K562 (cell line): Measurements from ENCODE around the gene GGA3. TPM values are rescaled to one million over a fixed set of nuclear protein-coding genes. Genes with fewer than 3 reads are reported as not detected.

Experiments used
- BCOR ChIP-seq: fragments of 450-650 bp; IDR thresholded peaks from 2 replicates; pipeline ENCODE4 v1.6.1; 2016
- BDP1 ChIP-seq: IDR thresholded peaks from 3 replicates; pipeline ENCODE4 v1.6.1; 2011; ENCODE audit not compliant: insufficient read length, insufficient read depth
- CREM ChIP-seq: IDR thresholded peaks from 2 replicates; pipeline ENCODE4 v1.6.1; 2014; ENCODE audit warnings: antibody characterized with exemption, low read depth
- DPF2 ChIP-seq: fragments of 450-650 bp; IDR thresholded peaks from 2 replicates; pipeline ENCODE4 v1.6.1; 2016
- FOSL1 ChIP-seq: fragments of 200-800 bp; sonication (Bioruptor generic); conservative IDR thresholded peaks from 2 replicates; pipeline ENCODE4 v1.6.1; 2016; ENCODE audit warnings: missing genetic modification characterization, missing compliant biosample characterization
- HDAC2 ChIP-seq: fragments of 450-650 bp; IDR thresholded peaks from 2 replicates; pipeline ENCODE4 v1.6.1; 2016; ENCODE audit warnings: mild to moderate bottlenecking
- JUN ChIP-seq, 2 experiments: sonication (generic) in 1 of 2; formaldehyde crosslinking in 1 of 2; IDR thresholded peaks; 2 replicates each; pipeline versions ENCODE4 v1.6.1 to v1.8.0; 2012 to 2022; ENCODE audit warnings: borderline replicate concordance in 2 of 2, mild to moderate bottlenecking in 2 of 2, improper control_type of control experiment in 1 of 2, low read depth in 1 of 2, low read length in 1 of 2, missing genetic modification reagents in 1 of 2
- LCOR ChIP-seq: sonication (generic); formaldehyde crosslinking; IDR thresholded peaks from 2 replicates; pipeline ENCODE4 v1.8.0; 2022; ENCODE audit warnings: mild to moderate bottlenecking, missing genetic modification reagents
- MAZ ChIP-seq, 2 experiments: fragments of 450-650 bp in 1 of 2; sonication (generic) in 1 of 2; formaldehyde crosslinking; IDR thresholded peaks in 1 of 2; conservative IDR thresholded peaks in 1 of 2; 2 replicates each; pipeline versions ENCODE4 v1.4.0 to v1.5.0; 2020; ENCODE audit warnings: mild to moderate bottlenecking in 1 of 2, missing genetic modification reagents in 1 of 2
- NFATC3 ChIP-seq: fragments of 450-650 bp; IDR thresholded peaks from 2 replicates; pipeline ENCODE4 v1.6.1; 2017; ENCODE audit warnings: mild to moderate bottlenecking
- POLR2H ChIP-seq: IDR thresholded peaks from 2 replicates; pipeline ENCODE4 v1.6.1; 2016; ENCODE audit warnings: missing genetic modification characterization, low read depth, mild to moderate bottlenecking, control low read depth, missing compliant biosample characterization, moderate library complexity
- RBM15 ChIP-seq: fragments of 200-400 bp; formaldehyde crosslinking; IDR thresholded peaks from 2 replicates; pipeline ENCODE4 v1.6.1; 2018; ENCODE audit warnings: mild to moderate bottlenecking, low read length, moderate library complexity; ENCODE audit not compliant: insufficient read depth
- RCOR1 ChIP-seq, 2 experiments: IDR thresholded peaks; 2 replicates each; pipeline ENCODE4 v1.6.1; 2012; ENCODE audit warnings: low read depth in 2 of 2, low read length in 2 of 2, borderline replicate concordance in 1 of 2, improper control_type of control experiment in 1 of 2
- SIRT6 ChIP-seq: IDR thresholded peaks from one replicate; pipeline ENCODE4 v1.6.1; 2012; ENCODE audit warnings: low read depth, mild to moderate bottlenecking, control low read depth, inconsistent platforms, low read length, moderate library complexity
- SREBF2 ChIP-seq: sonication (generic); formaldehyde crosslinking; IDR thresholded peaks from 2 replicates; pipeline ENCODE4 v1.4.0; 2020; ENCODE audit warnings: mild to moderate bottlenecking, missing genetic modification reagents
- ZNF384 ChIP-seq: IDR thresholded peaks from 2 replicates; pipeline ENCODE4 v1.6.1; 2012; ENCODE audit warnings: low read depth, low read length, improper control_type of control experiment
- polyA plus RNA-seq, 8 experiments: library from polyadenylated mRNA; depleted of rRNA in 4 of 8; stranded (reverse) in 5 of 8; unstranded in 3 of 8; fragments of >200 nt; fragmentation: Nextera tagmentation in 2 of 8; fragmentation: Illumina TruSeq in 1 of 8; extraction: Ambion mirVana in 2 of 8; extraction: Trizol in 1 of 8; gene quantifications; 2 replicates each; pipeline versions ENCODE4 v1.2.1 to v1.2.3, GENCODE V29; 2011 to 2014; ENCODE audit warnings: inconsistent platforms in 1 of 8, missing spikeins in 1 of 8
- total RNA-seq, 7 experiments: library from RNA; depleted of rRNA in 6 of 7; stranded (reverse); fragments of >200 nt in 6 of 7; fragmentation: Illumina TruSeq in 2 of 7; extraction: Trizol in 2 of 7; gene quantifications; 2 replicates each; pipeline versions ENCODE4 v1.2.1 to v1.2.3, GENCODE V29; 2011 to 2021; ENCODE audit warnings: low replicate concordance in 1 of 7
- TF ChIP-seq, protein P1 (sequence below): IDR thresholded peaks from 2 replicates; pipeline ENCODE4 v1.6.1; 2014; ENCODE audit warnings: antibody characterized with exemption
- TF ChIP-seq, protein P2 (sequence below): fragments of 450-650 bp; IDR thresholded peaks from 2 replicates; pipeline ENCODE4 v1.6.1; 2016; ENCODE audit warnings: missing biosample characterization, missing genetic modification characterization
- TF ChIP-seq, protein P3 (sequence below), 2 experiments: fragments of 450-650 bp; IDR thresholded peaks; 2 replicates each; pipeline ENCODE4 v1.6.1; 2016; ENCODE audit warnings: mild to moderate bottlenecking in 2 of 2, borderline replicate concordance in 1 of 2, low read depth in 1 of 2, moderate library complexity in 1 of 2

GGA3 gene
- total and polyA plus RNA-seq, 9 of the 15 experiments (the other 6 are each of a cell fraction or from before 2014, with no cell fraction given): 5.7 to 64.9 (median 25.4) TPM

DNA sequence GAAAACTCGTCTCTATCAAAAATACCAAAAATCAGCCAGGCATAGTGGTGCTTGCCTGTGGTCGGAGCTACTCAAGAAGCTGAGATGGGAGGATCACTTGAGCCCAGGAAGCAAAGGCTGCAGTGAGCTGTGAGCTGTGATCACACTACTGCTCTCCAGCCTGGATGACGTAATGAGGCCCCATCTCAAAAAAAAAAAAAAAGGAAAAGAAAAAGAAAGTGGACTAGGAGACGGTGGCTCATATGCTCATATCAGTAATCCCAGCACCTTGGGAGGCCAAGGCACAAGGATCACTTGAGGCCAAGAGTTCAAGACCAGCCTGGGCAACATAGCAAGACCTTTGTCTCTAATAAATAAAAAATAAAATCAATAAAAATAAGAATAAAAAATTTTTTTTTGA is 69.8 kb downstream of the GGA3 start (continued):
- TF ChIP-seq, protein P1, sequence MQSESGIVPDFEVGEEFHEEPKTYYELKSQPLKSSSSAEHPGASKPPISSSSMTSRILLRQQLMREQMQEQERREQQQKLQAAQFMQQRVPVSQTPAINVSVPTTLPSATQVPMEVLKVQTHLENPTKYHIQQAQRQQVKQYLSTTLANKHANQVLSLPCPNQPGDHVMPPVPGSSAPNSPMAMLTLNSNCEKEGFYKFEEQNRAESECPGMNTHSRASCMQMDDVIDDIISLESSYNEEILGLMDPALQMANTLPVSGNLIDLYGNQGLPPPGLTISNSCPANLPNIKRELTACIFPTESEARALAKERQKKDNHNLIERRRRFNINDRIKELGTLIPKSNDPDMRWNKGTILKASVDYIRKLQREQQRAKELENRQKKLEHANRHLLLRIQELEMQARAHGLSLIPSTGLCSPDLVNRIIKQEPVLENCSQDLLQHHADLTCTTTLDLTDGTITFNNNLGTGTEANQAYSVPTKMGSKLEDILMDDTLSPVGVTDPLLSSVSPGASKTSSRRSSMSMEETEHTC: no peak
- no peak for TF ChIP-seq SIRT6
- TF ChIP-seq FOSL1 (tag): 0 out of 2 replicates have a peak, but pooled peaks have one; percentile 35
- peak in 1 of 2 experiments; percentile 78; a peak in 2 of 4 replicates for TF ChIP-seq RCOR1 (IDR thresholded peaks at IDR 0.05; ENCODE audit: borderline replicate concordance in 1 of 2, low read depth in 2 of 2, low read length in 2 of 2)
- no peak for TF ChIP-seq BDP1
- TF ChIP-seq, protein P2, sequence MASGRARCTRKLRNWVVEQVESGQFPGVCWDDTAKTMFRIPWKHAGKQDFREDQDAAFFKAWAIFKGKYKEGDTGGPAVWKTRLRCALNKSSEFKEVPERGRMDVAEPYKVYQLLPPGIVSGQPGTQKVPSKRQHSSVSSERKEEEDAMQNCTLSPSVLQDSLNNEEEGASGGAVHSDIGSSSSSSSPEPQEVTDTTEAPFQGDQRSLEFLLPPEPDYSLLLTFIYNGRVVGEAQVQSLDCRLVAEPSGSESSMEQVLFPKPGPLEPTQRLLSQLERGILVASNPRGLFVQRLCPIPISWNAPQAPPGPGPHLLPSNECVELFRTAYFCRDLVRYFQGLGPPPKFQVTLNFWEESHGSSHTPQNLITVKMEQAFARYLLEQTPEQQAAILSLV (tag): 0 out of 2 replicates have a peak, but pooled peaks have one; percentile 43
- TF ChIP-seq JUN (IDR thresholded peaks at IDR 0.05; ENCODE audit: borderline replicate concordance, low read depth, low read length): peak; percentile 73
- no peak for TF ChIP-seq JUN (CRISPR knock-in tag; IDR thresholded peaks at IDR 0.05; ENCODE audit: borderline replicate concordance)
- TF ChIP-seq, protein P3, sequence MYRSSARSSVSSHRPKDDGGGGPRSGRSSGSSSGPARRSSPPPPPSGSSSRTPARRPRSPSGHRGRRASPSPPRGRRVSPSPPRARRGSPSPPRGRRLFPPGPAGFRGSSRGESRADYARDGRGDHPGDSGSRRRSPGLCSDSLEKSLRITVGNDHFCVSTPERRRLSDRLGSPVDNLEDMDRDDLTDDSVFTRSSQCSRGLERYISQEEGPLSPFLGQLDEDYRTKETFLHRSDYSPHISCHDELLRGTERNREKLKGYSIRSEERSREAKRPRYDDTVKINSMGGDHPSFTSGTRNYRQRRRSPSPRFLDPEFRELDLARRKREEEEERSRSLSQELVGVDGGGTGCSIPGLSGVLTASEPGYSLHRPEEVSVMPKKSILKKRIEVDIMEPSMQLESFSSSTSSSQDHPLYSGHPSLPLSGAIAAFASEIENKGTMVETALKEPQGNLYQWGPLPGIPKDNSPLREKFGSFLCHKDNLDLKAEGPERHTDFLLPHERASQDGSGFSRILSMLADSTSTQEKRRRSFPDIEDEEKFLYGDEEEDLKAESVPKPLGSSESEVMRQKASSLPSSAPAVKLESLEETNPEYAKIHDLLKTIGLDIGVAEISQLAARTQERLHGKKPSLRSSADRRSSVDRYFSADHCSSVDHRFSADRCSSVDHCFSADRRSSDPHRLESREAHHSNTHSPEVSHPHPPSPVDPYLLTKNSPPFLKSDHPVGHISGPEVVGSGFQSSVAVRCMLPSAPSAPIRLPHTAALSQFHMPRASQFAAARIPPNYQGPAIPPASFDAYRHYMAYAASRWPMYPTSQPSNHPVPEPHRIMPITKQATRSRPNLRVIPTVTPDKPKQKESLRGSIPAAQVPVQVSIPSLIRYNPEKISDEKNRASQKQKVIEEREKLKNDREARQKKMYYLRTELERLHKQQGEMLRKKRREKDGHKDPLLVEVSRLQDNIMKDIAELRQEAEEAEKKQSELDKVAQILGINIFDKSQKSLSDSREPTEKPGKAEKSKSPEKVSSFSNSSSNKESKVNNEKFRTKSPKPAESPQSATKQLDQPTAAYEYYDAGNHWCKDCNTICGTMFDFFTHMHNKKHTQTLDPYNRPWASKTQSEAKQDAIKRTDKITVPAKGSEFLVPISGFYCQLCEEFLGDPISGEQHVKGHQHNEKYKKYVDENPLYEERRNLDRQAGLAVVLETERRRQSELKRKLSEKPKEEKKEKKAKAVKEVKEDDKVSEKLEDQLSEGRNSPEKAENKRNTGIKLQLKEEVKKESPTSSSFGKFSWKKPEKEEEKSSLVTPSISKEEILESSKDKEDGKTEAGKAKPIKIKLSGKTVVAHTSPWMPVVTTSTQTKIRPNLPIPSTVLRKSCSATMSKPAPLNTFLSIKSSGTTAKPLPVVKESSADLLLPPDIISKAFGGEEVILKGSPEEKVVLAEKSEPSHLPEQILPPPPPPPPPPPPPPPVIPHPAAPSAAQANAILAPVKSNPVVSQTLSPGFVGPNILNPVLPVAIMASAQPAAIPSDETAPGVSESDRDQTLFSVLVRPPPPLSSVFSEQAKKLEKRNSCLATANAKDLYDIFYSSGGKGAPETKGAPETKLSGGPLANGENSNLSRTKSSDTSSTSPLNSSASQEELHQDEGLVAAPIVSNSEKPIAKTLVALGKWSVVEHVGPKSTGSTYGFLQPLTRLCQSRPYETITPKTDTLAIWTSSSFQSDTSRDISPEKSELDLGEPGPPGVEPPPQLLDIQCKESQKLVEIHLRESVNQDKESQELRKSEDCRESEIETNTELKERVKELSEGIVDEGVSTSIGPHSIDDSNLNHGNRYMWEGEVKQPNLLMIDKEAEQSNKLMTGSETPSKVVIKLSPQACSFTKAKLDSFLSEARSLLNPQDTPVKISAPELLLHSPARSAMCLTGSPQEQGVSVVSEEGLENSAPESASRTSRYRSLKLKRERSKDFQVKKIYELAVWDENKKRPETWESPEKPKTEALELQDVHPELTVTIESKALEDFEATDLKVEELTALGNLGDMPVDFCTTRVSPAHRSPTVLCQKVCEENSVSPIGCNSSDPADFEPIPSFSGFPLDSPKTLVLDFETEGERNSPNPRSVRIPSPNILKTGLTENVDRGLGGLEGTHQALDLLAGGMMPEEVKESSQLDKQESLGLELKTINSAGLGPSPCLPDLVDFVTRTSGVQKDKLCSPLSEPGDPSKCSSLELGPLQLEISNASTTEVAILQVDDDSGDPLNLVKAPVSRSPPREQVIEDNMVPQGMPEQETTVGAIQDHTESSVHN (IDR thresholded peaks at IDR 0.05; ENCODE audit: borderline replicate concordance in 1 of 2, low read depth in 1 of 2): 0 out of 4 replicates have a peak, but pooled peaks of 1 of the 2 experiments have one; percentile 23
- no peak for TF ChIP-seq LCOR
- TF ChIP-seq POLR2H: peak; percentile 37; the same call in 1 of the 2 replicates
- no peak for TF ChIP-seq NFATC3
- no peak for TF ChIP-seq RBM15
- TF ChIP-seq SREBF2 (CRISPR knock-in tag): no peak
- peak; percentile 71 for TF ChIP-seq CREM
- TF ChIP-seq HDAC2: peak; percentile 61; the same call in 1 of the 2 replicates
- TF ChIP-seq DPF2: peak; percentile 53
- TF ChIP-seq MAZ (CRISPR knock-in tag; conservative IDR thresholded peaks at IDR 0.05 in 1 of 2, IDR thresholded peaks at IDR 0.05 in 1 of 2): no peak
- peak; percentile 87 for TF ChIP-seq BCOR
- TF ChIP-seq ZNF384: peak; percentile 97
